T-cell (primary cell): Measurements from ENCODE around the gene GCNA. TPM values are rescaled to one million over a fixed set of nuclear protein-coding genes. Genes with fewer than 3 reads are reported as not detected.

Experiments
- ATAC-seq, 4 experiments: fragments of 200-7000 bp in 3 of 4; fragments of 150-1000 bp in 1 of 4; cut with Tn5 transposase; replicated peaks in 1 of 4; 1 replicate in 3 of 4; 2 replicates in 1 of 4; pipeline ENCODE4 v1.10.0; 2021; ENCODE audit warnings: moderate library complexity in 3 of 4, mild to moderate bottlenecking in 2 of 4, moderate number of reproducible peaks in 1 of 4
- CTCF ChIA-PET, 2 donors: fragments of 300-600 bp; sonication (Branson Sonifier 250); formaldehyde crosslinking; loops; one replicate each; lab custom pipeline; 2022; ENCODE audit warnings: antibody characterized with exemption in 2 of 2; lab: Charles Lee
- POLR2A ChIA-PET, 2 donors: fragments of 300-600 bp; sonication (Branson Sonifier 250); formaldehyde crosslinking; loops; one replicate each; lab custom pipeline; 2022; ENCODE audit warnings: antibody characterized with exemption in 2 of 2; lab: Charles Lee
- DNase-seq, 35 experiments: peaks; one replicate each; pipeline versions ENCODE4 v3.0.0 to v3.0.0-alpha.2; 2013 to 2023
- H3K27ac ChIP-seq: one replicate; pipeline ENCODE4 v1.5.1; 2013; ENCODE audit warnings: low read length
- H3K27me3 ChIP-seq, 2 experiments: replicated peaks in 1 of 2; 1 replicate in 1 of 2; 2 replicates in 1 of 2; pipeline versions ENCODE4 v1.6.1 to v1.7.0; 2013; ENCODE audit warnings: low read length in 1 of 2, mixed read lengths in 1 of 2; ENCODE audit not compliant: control insufficient read depth in 2 of 2, insufficient read depth in 2 of 2; ENCODE audit errors: extremely low read depth in 1 of 2
- H3K36me3 ChIP-seq, 2 donors: 1 replicate in 1 of 2; 2 replicates in 1 of 2; pipeline versions ENCODE4 v1.6.1 to v1.7.0; 2013; ENCODE audit warnings: low read length in 1 of 2; ENCODE audit not compliant: control insufficient read depth in 2 of 2, insufficient read depth in 1 of 2; ENCODE audit errors: extremely low read depth in 1 of 2
- H3K4me1 ChIP-seq, 2 experiments: 1 replicate in 1 of 2; 2 replicates in 1 of 2; pipeline versions ENCODE4 v1.6.1 to v1.7.0; 2013; ENCODE audit warnings: low read length in 2 of 2, mixed read lengths in 1 of 2; ENCODE audit not compliant: insufficient read depth in 2 of 2, control insufficient read depth in 1 of 2; ENCODE audit errors: extremely low read depth in 1 of 2
- H3K4me3 ChIP-seq, 2 donors: 1 replicate in 1 of 2; 2 replicates in 1 of 2; pipeline versions ENCODE4 v1.5.1 to v1.7.0; 2013; ENCODE audit warnings: mild to moderate bottlenecking in 2 of 2, low read length in 1 of 2, moderate library complexity in 1 of 2; ENCODE audit not compliant: control insufficient read depth in 1 of 2; ENCODE audit errors: extremely low read depth in 1 of 2
- H3K9me3 ChIP-seq: 2 replicates; pipeline ENCODE4 v1.7.0; 2013
- H3K27ac Mint-ChIP-seq, 2 donors: one replicate each; pipeline ENCODE4 v1.8.0; 2020 to 2021; ENCODE audit warnings: mild to moderate bottlenecking in 2 of 2, mixed read lengths in 2 of 2
- H3K27me3 Mint-ChIP-seq, 2 donors: one replicate each; pipeline ENCODE4 v1.8.0; 2021 to 2022; ENCODE audit warnings: mixed read lengths in 2 of 2
- H3K36me3 Mint-ChIP-seq: one replicate; pipeline ENCODE4 v1.8.0; 2021; ENCODE audit warnings: mixed read lengths
- H3K4me1 Mint-ChIP-seq, 3 donors: one replicate each; pipeline ENCODE4 v1.8.0; 2020 to 2022; ENCODE audit warnings: mixed read lengths in 3 of 3, mild to moderate bottlenecking in 1 of 3
- H3K4me3 Mint-ChIP-seq, 3 donors: one replicate each; pipeline ENCODE4 v1.8.0; 2020 to 2022; ENCODE audit warnings: mild to moderate bottlenecking in 3 of 3, mixed read lengths in 3 of 3, moderate library complexity in 3 of 3
- H3K9me3 Mint-ChIP-seq, 3 donors: one replicate each; pipeline ENCODE4 v1.8.0; 2020 to 2022; ENCODE audit warnings: mixed read lengths in 3 of 3
- WGBS: methylation state at CpG from one replicate; pipeline ENCODE4 v1.1.5; 2013; ENCODE audit warnings: missing lambda C conversion rate; ENCODE audit not compliant: insufficient coverage; 5-methylcytosine and 5-hydroxymethylcytosine counted together
- total RNA-seq, 35 experiments: library from RNA in 6 of 35; stranded (reverse) in 6 of 35; fragments of 120-200 nt in 1 of 35; gene quantifications; one replicate each; pipeline versions ENCODE4 v1.2.1 to v1.2.4 and lab custom pipeline; 2013 to 2026

Gene GCNA
- total RNA-seq, 5 donors from 2014 or later (not counting 1 experiment from before 2014, with no cell fraction given), result 5.2 to 8.6 (median 5.6) TPM

- H3K4me3 ChIP-seq, result peak overlapping the region; percentile 91 to 92
- no peaks in the 10 kb centered on the region for H3K9me3 ChIP-seq
- ChIA-PET POLR2A (interaction anchor here (0.6 to 3.4 kb wide), 13 partner anchors 9 to 252 kb away, joined by 3 to 18 read pairs (median 5); partner anchors contain the start of genes NONO (in 1 of the 2) and TAF1 (in 1 of the 2)), CTCF (interaction anchor here in 1 of 2 donors (0.7 to 1.2 kb wide), 4 partner anchors 15 to 337 kb away, joined by 3 to 11 read pairs (median 4); no protein-coding TSS in a partner anchor)
- peaks cover 27% of the 10 kb centered on the region for H3K36me3 Mint-ChIP-seq
- peaks cover 10 to 27% of the 10 kb centered on the region in 2 experiments for H3K4me1 ChIP-seq
- no peak for ATAC-seq
- H3K36me3 ChIP-seq, result peaks cover 0 to 10% of the 10 kb centered on the region in 2 donors
- H3K4me3 Mint-ChIP-seq, result peak overlapping the region; percentile 97 to 99 (median 98)
- no peaks in the 10 kb centered on the region for H3K9me3 Mint-ChIP-seq
- no peak for DNase-seq
- peak overlapping the region; percentile 93 for H3K27ac ChIP-seq
- peaks cover 0 to 3% of the 10 kb centered on the region in 2 donors for H3K27me3 Mint-ChIP-seq
- peak overlapping the region; percentile 93 to 99 for H3K27ac Mint-ChIP-seq
- no CpG with 5 or more reads among the region's 9 CpGs for WGBS
- no peaks in the 10 kb centered on the region for H3K27me3 ChIP-seq
- peaks cover 32 to 42% (median 41%) of the 10 kb centered on the region in 3 donors for H3K4me1 Mint-ChIP-seq
These were observed 43.3 kb upstream of the GCNA start for GRCh38 chrX:71534773-71535544.

GRCh38 chrX:71536285-71536684 is 42.0 kb upstream of the GCNA start:
- no CpG with 5 or more reads among the region's 5 CpGs for WGBS
- Mint-ChIP-seq H3K27me3 (peaks cover 0 to 6% of the 10 kb centered on the region in 2 donors), H3K27ac (peak overlapping the region; percentile 81 to 83), H3K4me3 (peak overlapping the region; percentile 97 to 99 (median 98)), H3K9me3 (no peaks in the 10 kb centered on the region), H3K4me1 (peaks cover 36 to 43% (median 40%) of the 10 kb centered on the region in 3 donors), H3K36me3 (peaks cover 35% of the 10 kb centered on the region)
- DNase-seq (no peak), ATAC-seq (no peak)
- Histone ChIP-seq H3K4me1 (peaks cover 15 to 27% of the 10 kb centered on the region in 2 experiments), H3K9me3 (no peaks in the 10 kb centered on the region), H3K27me3 (no peaks in the 10 kb centered on the region), H3K4me3 (peak overlapping the region; percentile 38 to 55), H3K27ac (peak overlapping the region; percentile 32), H3K36me3 (peaks cover 0 to 13% of the 10 kb centered on the region in 2 donors)
- POLR2A ChIA-PET, result interaction anchor here in 1 of 2 donors (0.6 to 0.7 kb wide), 3 partner anchors 9 to 772 kb away, joined by 3 to 12 read pairs (median 3); no protein-coding TSS in a partner anchor
- CTCF ChIA-PET, result interaction anchor here (0.6 kb wide), 4 partner anchors 14 to 106 kb away, joined by 3 to 4 read pairs (median 4); no protein-coding TSS in a partner anchor

GRCh38 chrX:71537743-71538142 is 40.5 kb upstream of the GCNA start:
- Mint-ChIP-seq H3K4me1 (peaks cover 41 to 49% (median 47%) of the 10 kb centered on the region in 3 donors), H3K4me3 (peak overlapping the region; percentile 74 to 98 (median 97)), H3K27ac (peak overlapping the region; percentile 5 to 49), H3K9me3 (no peaks in the 10 kb centered on the region), H3K36me3 (peaks cover 42% of the 10 kb centered on the region), H3K27me3 (peaks cover 0 to 7% of the 10 kb centered on the region in 2 donors)
- peaks cover 18 to 26% of the 10 kb centered on the region in 2 experiments for H3K4me1 ChIP-seq
- H3K27ac ChIP-seq, result peak overlapping the region; percentile 18
- peak overlapping the region in 1 of 2 donors; percentile 38 for H3K4me3 ChIP-seq
- ATAC-seq (no peak), DNase-seq (no peak)
- H3K36me3 ChIP-seq, result peaks cover 0 to 13% of the 10 kb centered on the region in 2 donors
- ChIA-PET POLR2A (interaction anchor here in 1 of 2 donors (0.7 kb wide), 1 partner anchor 17 kb away, joined by 3 read pairs; no protein-coding TSS in a partner anchor), CTCF (interaction anchor here in 1 of 2 donors (0.6 to 0.7 kb wide), 2 partner anchors 15 to 19 kb away, joined by 3 to 5 read pairs; no protein-coding TSS in a partner anchor)
- H3K27me3 ChIP-seq, result no peaks in the 10 kb centered on the region
- no peaks in the 10 kb centered on the region for H3K9me3 ChIP-seq
- WGBS, result no CpG with 5 or more reads among the region's 9 CpGs

GRCh38 chrX:71540801-71541200 is 37.4 kb upstream of the GCNA start:
- Histone ChIP-seq H3K4me1 (peaks cover 18 to 41% of the 10 kb centered on the region in 2 experiments), H3K27me3 (no peaks in the 10 kb centered on the region), H3K27ac (peak overlapping the region; percentile 12), H3K36me3 (peaks cover 0 to 33% of the 10 kb centered on the region in 2 donors), H3K4me3 (peak overlapping the region; percentile 19 to 21), H3K9me3 (no peaks in the 10 kb centered on the region)
- Mint-ChIP-seq H3K36me3 (peaks cover 37% of the 10 kb centered on the region), H3K27me3 (peaks cover 0 to 7% of the 10 kb centered on the region in 2 donors), H3K4me3 (peak overlapping the region; percentile 54 to 97 (median 70)), H3K27ac (peak overlapping the region; percentile 11 to 65), H3K4me1 (peaks cover 49 to 73% (median 70%) of the 10 kb centered on the region in 3 donors), H3K9me3 (no peaks in the 10 kb centered on the region)
- ATAC-seq (peak in 3 of 4 experiments; percentile 29 to 41 (median 30)), DNase-seq (no peak)
- no CpG with 5 or more reads among the region's 3 CpGs for WGBS
- CTCF ChIA-PET, result interaction anchor here in 1 of 2 donors (0.9 kb wide), 1 partner anchor 9 kb away, joined by 4 read pairs; no protein-coding TSS in a partner anchor
- POLR2A ChIA-PET, result no interaction called here

DNA sequence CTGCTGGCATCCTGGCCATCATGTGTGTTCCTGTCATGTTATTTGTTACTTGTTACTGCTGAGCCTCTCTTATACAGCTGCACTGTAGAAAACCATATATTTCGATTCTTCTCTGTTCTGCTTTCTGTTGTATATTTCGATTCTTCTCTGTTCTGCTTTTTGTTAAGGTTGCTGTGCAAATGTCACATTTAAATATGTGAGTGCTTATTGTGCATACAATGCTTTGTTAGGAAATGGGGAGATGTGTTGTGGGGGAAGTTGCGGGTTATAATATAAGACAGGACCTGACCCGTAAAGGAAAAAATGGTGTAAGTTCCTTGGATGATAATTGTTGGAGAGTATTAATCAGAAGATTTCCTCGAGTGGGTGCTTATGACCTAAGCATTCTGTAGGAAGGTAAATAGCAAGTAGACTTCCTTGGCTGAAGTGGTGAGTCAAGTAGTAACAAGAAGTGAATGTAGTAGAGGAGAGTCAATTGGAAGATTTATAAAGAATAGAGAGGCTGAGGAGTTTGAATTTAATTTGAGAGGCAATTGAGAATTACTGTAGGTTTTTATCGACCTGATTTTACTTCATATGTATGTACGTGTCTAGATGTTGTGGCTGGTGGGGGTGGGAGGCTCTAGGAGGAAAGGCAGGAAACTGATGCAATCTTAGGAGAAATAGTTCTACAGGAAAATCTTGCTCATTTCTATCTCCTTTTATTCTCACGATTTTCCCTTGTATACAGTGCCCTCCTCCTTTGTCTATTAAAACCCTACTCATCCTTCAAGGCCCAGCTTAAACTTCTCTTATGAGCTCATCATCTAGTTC is 36.8 kb upstream of the GCNA start:
- Histone ChIP-seq H3K36me3 (peaks cover 0 to 34% of the 10 kb centered on the region in 2 donors), H3K27me3 (no peaks in the 10 kb centered on the region), H3K4me1 (peaks cover 16 to 38% of the 10 kb centered on the region in 2 experiments), H3K4me3 (peak overlapping the region; percentile 19 to 21), H3K9me3 (no peaks in the 10 kb centered on the region), H3K27ac (peak overlapping the region; percentile 12)
- CTCF ChIA-PET, result interaction anchor here in 1 of 2 donors (0.9 kb wide), 1 partner anchor 8 kb away, joined by 4 read pairs; no protein-coding TSS in a partner anchor
- DNase-seq (no peak), ATAC-seq (peak; percentile 7 to 44 (median 34))
- Mint-ChIP-seq H3K36me3 (peaks cover 37% of the 10 kb centered on the region), H3K4me1 (peaks cover 45 to 74% (median 72%) of the 10 kb centered on the region in 3 donors), H3K9me3 (no peaks in the 10 kb centered on the region), H3K27me3 (peaks cover 0 to 7% of the 10 kb centered on the region in 2 donors), H3K27ac (peak overlapping the region; percentile 11 to 65), H3K4me3 (peak overlapping the region; percentile 54 to 97 (median 70))
- WGBS, result 0% methylated on average over 1 of the region's 8 CpGs
- POLR2A ChIA-PET, result interaction anchor here (0.6 to 1.1 kb wide), 4 partner anchors 8 to 22 kb away, joined by 3 to 8 read pairs (median 4); partner anchors contain the start of gene OGT (in 1 of the 2)
